ENCODE measurements around the gene PACSIN2.

Gene PACSIN2

DNA sequence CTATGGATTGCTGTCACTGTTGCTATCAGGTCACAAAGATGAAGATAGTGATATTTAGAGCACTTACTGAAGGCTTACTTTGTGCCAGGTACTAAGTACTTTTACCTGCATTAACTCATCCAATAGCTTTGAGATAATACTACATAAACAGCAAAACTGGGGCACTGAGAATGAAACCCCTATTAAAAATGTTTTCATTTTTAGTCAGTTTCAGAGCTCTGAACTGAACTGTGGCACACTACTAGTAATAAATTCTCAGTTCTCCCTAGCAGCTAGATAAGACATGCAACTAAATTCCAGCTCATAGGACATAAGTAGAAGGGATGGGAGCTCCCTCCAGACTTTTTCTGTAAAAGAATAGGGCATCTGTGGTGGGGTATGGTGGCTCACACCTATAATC is 181.8 kb downstream of the PACSIN2 start:
- DNase-seq (ENCODE audit: extremely low read depth in 1 of 2, low read depth in 1 of 2) = no peak

DNA sequence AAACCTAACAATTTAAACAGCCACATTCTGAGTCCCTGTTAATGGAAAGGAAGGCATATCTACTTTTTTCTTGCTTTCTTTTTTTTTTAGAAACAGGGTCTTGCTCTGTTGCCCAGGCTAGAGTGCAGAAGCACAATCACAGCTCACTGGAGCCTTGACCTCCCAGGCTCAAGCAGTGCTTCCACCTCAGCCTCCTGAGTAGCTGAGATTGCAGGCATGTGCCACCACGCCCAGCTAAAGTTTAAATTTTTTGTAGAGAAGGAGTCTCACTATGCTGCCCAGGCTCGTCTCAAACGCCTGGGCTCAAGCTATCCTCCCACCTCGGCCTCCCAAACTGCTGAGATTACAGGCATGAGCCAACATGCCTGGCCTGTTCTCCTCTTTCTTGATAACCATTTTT is 183.2 kb downstream of the PACSIN2 start:
- DNase-seq (ENCODE audit: extremely low read depth in 1 of 2, low read depth in 1 of 2) = no peak

DNA sequence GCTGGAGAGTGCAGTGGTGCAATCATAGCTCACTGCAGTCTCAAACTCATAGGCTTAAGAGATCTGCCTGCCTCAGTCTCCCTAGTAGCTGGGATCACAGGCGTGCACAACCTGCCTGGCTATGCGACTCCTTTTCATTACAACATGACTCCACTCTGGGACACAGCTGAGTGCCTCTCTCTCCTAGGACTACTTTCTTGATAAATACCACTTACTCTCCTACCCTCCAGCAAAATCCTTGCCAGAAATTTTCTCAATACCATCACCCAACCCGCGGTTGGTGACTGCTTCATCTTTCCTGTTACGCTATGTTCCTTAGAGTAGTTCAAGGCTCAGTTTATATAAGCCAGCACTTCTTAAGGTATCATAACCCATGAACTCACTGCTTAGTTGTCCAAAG is 184.8 kb downstream of the PACSIN2 start:
- no peak for DNase-seq (ENCODE audit: extremely low read depth in 1 of 2, low read depth in 1 of 2)

DNA sequence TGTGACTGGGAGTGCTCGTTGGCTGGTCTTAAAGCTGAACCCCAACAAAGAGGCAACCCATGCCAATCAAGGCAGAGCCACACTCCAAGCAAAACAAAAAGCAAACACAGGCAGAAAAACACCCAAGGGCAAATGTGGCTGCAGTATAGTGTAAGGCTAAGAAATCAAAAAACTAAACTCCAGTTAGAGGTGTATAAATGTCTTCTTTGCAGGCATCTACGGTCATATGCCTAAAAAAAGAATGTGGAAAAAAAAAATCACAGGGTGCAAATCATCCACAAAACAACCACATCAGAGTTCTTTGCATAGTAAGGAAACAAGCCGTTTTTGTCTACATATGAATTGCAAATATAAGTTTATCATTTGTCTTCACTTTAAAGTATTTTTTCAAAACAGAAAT is 185.6 kb downstream of the PACSIN2 start:
- DNase-seq (ENCODE audit: extremely low read depth in 1 of 2, low read depth in 1 of 2) = no peak

DNA sequence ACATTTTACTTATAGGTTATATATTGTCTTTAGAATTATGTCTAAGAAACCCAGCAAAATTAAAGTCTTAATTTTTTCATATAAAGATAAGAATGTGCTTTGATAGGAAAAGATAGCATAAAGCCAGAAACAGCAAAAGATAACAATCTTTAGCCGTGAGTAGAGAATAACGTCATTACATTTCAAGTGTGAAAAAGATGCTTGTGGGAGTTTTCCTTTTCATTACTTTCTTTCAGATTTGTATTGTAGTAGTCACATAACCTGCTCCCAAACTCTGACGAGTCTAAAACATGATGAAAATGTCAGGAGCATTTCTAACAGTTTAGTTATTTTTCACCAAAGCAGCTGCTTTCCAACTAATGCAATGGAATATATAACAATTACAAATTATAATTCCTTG is 189.2 kb downstream of the PACSIN2 start:
- no peak for DNase-seq (ENCODE audit: extremely low read depth in 1 of 2, low read depth in 1 of 2)

DNA sequence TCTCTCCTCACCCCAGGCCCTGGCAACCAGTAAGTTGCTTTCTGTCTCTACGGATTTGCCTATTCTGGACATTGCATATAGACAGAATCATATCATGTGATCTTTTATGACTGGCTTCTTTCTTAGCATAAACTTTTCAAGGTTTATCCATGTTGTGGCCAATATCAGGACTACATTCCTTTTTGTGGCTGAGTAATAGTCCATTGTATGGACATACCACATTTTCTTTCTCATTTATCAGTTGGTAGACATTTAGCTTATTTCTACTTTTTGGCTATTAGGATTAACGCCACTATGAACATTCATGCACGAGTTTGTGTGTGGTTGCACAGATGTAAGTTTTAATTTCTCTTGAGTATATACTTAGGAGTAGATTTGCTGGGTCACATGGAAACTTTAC is 193.6 kb downstream of the PACSIN2 start:
- DNase-seq (ENCODE audit: extremely low read depth in 1 of 2, low read depth in 1 of 2) = no peak

DNA sequence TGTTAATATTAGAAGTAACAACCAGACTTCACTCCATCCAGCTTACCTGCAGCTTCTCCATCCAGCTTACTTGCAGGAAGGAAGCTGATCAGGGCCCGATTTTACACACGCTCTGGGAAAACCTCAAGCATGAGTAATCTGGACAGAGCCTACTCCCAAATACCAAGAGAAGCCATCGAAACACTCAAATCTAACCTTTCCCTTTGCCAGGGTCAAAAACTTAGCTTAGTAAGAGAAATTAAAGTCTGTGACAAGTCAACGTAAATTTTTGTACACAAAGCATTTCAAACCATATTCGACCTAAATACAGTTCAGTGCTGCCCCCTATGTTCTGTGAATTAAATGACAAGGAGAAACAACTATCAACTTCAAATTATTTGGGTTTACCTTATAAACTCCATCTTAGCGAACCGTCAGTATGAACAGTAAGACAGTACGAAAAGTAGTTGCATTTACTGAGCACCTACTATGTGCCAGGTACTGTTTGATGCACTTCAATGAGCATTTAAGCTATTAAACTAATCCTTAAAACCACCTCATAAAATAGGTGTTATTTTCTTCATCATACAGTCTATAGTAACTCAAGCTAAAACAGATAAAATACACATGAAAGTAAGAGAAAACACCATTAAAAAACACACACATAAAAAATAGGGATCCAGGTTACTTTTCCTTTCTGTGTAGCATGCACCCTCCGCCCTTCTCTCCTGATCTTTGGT is 194.7 kb downstream of the PACSIN2 start:
- no peak for DNase-seq (ENCODE audit: extremely low read depth in 1 of 2, low read depth in 1 of 2)
